ENCODE data around the gene DDHD1. TPM values are rescaled to one million over a fixed set of nuclear protein-coding genes. Genes with fewer than 3 reads are reported as not detected.
A peak's percentile ranks its signal among the peaks of the same experiment; 100 is the strongest.

The DDHD1 gene
- total RNA-seq, 1 donor from 2014 or later, result 6.3 TPM

DNA sequence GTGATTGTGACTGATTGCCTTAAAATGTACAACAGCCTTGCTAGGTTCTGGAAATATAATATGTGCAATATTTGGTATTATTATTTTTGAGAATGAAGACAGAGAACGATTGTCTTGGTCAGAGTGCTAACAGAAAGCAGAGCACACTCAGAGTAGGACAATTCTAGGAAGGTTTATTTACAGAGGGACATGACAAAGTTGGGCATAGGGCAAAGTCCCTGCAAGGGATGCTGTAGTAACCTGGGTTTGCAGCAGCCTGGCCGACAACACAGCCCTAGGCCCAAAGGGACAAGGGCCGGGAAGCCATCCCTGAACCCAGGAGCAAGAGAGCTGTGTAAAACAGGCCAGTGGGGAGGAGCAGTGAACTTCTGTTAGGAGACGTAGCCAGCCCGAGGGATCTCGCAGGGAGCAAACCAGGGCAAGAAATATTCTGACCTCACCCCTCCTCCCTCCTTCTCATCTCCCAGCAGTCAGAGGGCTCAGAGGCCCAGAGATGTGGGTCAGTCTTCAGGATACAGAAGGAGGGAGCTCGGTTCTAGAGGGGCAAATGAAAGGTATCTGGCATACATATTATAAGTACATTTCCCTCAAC is 151.2 kb downstream of the DDHD1 start:
- no peak for DNase-seq (ENCODE audit: low read depth in 2 of 2)

DNA sequence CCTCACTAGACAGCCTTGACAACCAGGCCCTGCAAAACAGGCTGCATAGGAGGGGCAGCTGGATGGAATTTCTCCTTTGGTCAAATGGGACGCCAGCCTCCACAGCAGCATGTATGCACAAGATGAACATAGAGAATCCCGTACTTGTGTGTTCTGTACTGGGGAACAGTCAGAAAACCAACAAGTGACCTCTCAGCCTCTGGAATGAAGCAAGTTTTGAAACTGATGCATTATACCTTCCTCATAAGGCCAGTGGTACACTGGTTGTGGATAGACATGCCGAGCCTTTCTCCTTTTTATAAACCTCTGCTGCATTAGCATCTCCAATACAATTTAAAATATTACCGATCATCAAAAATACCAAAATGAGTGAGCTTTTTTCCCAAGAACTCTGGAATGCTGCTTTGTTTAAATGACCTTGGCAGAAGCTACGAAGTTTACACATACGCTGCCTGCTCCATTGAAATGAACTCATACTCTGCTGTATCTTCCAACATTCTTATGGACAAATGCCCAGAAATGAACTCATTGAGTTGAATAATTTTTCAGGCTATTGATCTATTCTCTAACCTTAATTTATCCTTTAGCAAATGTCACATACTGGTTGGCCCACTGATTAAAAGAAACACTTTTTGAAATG is 154.6 kb downstream of the DDHD1 start:
- DNase-seq (ENCODE audit: low read depth in 2 of 2), result peak in 1 of 2 donors; percentile 62

DNA sequence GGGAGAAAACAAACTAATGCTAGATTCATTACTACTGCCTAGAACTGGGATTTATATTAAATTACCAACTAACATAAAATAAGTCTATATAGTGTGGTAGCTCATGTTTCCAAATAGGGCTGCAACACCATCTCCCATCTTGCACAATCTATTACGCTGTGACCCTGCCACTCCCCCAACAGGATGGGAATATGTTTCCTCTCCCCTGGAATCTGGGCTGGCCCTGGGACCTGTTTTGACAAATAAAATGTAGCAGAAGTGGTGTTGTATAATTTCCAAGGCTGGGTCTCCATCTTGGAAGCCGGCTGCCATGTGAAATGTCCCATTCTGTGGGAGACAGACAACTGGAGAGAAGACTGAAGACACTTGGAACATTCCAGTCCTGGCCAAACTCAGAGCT is 156.6 kb downstream of the DDHD1 start:
- peak in 1 of 2 donors; percentile 20 for DNase-seq (ENCODE audit: low read depth in 2 of 2)

DNA sequence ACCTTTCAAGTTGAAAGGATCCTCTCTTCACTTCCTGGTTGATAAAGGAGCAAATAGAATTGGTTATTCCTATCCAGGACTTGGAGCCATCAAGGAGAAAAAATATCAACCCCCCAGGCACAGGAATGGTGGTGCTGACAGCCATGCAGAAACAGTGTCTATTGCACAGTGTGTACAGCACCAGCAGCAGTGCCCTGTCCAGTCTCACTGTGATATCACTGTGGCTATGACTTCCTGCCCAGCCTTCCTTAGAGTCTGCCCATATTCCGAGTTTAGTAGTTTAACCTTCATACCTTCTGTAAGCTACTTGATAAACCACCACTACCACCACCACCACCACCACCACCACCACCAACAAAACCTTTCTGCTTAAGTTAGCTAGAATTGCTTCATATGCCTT is 157.1 kb downstream of the DDHD1 start:
- no peak for DNase-seq (ENCODE audit: low read depth in 2 of 2)

DNA sequence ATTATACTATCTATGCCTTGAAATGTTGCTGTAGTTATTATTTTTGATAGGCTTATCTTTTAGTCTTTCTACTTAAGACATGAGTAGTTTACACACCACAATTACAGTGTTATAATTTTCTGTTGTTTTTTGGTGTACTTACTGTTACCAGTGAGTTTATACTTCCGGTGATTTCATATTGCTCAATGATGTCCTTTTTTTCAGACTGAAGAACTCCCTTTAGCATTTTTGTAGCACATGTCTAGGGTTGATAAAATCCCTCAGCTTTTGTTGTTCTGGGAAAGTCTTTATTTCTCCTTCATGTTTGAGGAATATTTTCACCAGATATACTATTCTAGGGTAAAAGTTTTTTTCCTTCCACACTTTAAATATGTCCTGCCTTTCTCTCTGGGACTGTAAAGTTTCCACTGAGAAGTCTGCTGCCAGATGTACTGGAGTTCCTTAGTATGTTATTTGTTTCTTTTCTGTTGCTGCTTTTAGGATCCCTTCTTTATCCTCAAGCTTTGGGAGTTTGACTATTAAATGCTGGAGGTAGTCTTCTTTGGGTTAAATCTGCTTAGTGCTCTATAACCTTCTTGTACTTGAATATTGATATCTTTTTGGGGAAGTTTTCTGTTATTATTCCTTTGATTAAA is 160.8 kb downstream of the DDHD1 start:
- no peak for DNase-seq (ENCODE audit: low read depth in 2 of 2)

DNA sequence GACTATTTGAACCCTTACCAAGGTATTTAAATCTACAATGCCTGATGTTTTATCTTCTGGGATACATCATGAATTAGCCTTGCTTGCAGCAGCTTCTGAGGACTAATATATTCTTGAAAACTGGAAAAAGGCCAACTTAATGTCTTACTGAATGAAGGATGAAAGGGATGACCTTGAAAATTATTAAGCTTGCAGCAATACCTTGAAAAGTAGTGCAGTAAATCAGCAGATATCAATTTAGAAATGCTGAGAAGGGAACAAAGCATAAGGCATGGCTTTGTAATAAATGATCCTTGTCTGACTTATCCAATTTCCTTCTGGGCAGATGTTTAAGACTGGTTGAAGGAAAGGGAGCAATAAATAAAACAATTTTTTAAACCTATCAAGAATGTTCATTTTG is 165.0 kb downstream of the DDHD1 start:
- no peak for DNase-seq (ENCODE audit: low read depth in 2 of 2)

DNA sequence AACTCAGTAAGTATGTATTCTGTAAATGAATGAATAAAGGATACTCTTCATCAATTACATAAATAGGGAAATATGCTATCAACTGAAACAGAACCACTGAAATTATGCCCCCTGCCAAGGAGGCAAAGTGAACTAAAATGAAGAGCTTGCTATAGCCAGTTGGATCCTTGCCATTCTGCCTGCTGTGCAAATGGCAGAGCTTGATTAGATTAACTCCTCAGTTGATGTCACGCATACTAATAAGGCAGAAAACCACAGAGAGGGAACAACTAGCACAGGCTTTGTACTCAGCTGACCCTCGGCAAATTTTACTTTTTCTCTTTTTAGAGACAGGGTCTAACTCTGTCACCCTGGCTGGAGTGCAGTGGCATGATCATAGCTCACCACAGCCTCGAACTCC is 165.6 kb downstream of the DDHD1 start:
- no peak for DNase-seq (ENCODE audit: low read depth in 2 of 2)

DNA sequence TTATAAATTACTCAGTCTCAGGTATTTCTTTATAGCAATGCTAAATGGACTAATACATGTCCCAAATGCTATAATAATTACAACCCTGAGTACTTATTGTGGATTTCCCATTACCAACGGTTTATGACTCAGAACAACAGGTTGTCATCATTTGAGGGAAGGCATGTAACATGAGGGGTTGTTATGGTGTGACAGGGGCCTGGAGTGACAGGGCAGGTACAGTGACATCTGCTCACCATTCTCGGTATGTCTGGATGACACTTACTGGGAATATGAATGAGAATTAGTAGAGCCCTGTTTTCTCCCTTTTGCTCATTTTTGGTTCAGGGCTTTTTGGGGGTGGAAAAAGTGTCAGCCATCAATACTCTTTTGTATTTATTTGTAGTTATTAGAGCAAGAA is 166.1 kb downstream of the DDHD1 start:
- no peak for DNase-seq (ENCODE audit: low read depth in 2 of 2)

Other genes starting within 250 kb of the DDHD1 start
- gene FERMT2, start 202.3 kb downstream of the DDHD1 start, total RNA-seq, result 58.6 and 61.3 TPM in 2 replicates